Measurements from ENCODE around the gene HSPA12B. TPM values are rescaled to one million over a fixed set of nuclear protein-coding genes. Genes with fewer than 3 reads are reported as not detected.

HSPA12B gene
- total and polyA plus RNA-seq, 2 of the 8 experiments (the other 6 are each of a cell fraction or from before 2014, with no cell fraction given), result 2.2 to 4.3 TPM

DNA sequence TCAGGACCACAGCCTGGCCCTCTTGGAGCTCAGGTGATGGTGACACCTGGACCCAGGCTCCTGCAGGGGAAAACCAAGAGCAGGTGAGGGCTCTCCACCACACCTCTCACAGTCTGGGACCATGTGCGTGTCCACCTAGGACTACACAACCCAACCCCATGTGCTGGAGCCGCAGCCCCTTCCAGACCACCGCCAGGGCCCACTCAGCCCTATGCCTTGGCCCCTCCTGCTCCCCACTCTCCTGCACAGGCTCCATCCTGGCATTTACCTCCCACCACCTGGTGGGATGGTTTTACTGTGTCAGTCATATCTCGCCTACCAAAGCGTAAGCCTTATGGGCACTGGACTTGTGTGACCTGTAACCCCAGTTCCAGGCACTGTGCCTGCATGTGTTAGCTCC, 37.6 kb upstream of the HSPA12B start:
- Histone ChIP-seq H3K9ac (replicated peaks in 1 of 4; ENCODE audit: extremely low read depth in 1 of 4, low read depth in 3 of 4, low read length in 3 of 4) (no peak overlapping the region), H3K36me3 (ENCODE audit: control insufficient read depth in 2 of 4, insufficient read depth in 4 of 4, low read length in 3 of 4) (no peaks in the 10 kb centered on the region), H3K4ac (replicated peaks; ENCODE audit: insufficient read length, low read depth, low read length) (no peak overlapping the region), H3K79me2 (ENCODE audit: control insufficient read depth in 1 of 2, insufficient read depth in 2 of 2, low read length in 2 of 2) (no peaks in the 10 kb centered on the region), H2BK15ac (ENCODE audit: low read length) (no peak overlapping the region), H3K27me3 (replicated peaks in 1 of 4; ENCODE audit: control insufficient read depth in 3 of 4, extremely low read depth in 1 of 4, insufficient read depth in 3 of 4, low read length in 3 of 4) (no peaks in the 10 kb centered on the region), H3K4me3 (ENCODE audit: extremely low read depth in 1 of 4, insufficient read depth in 2 of 4, low read depth in 3 of 4, low read length in 4 of 4) (no peak overlapping the region), H2BK20ac (ENCODE audit: low read length) (no peak overlapping the region), H4K5ac (ENCODE audit: insufficient read length, low read depth, low read length) (no peak overlapping the region), H4K8ac (ENCODE audit: extremely low read depth, insufficient read depth, low read length) (no peak overlapping the region; the same call in 1 of the 2 replicates), H3K56ac (replicated peaks; ENCODE audit: insufficient read length, low read depth, low read length) (no peak overlapping the region), H3K23me2 (ENCODE audit: low read depth, low read length) (no peaks in the 10 kb centered on the region), H2BK120ac (replicated peaks; ENCODE audit: low read depth, low read length) (no peak overlapping the region), H3K23ac (ENCODE audit: insufficient read length) (no peak overlapping the region), H3K4me1 (replicated peaks in 1 of 4; ENCODE audit: control insufficient read depth in 3 of 4, insufficient read depth in 4 of 4, low read length in 3 of 4) (no peaks in the 10 kb centered on the region), H3K79me1 (ENCODE audit: low read depth, low read length) (no peaks in the 10 kb centered on the region), H3K18ac (ENCODE audit: extremely low read depth, low read length) (no peak overlapping the region), H3K9me3 (ENCODE audit: insufficient read depth in 2 of 2, low read depth in 1 of 2, low read length in 1 of 2) (peaks cover 4 to 6% of the 10 kb centered on the region in 2 experiments; a peak in 2 of 4 replicates), H3K4me2 (ENCODE audit: insufficient read depth in 1 of 2, low read depth in 2 of 2, low read length in 2 of 2) (no peak overlapping the region), H4K20me1 (replicated peaks in 1 of 2; ENCODE audit: control insufficient read depth in 1 of 2, insufficient read depth in 2 of 2, low read length in 2 of 2) (no peaks in the 10 kb centered on the region), H2AFZ (ENCODE audit: low read length) (no peak overlapping the region), H4K91ac (replicated peaks; ENCODE audit: insufficient read length, low read length) (no peak overlapping the region), H3K27ac (ENCODE audit: low read depth, low read length) (no peak overlapping the region), H2BK5ac (ENCODE audit: low read depth, low read length) (no peak overlapping the region), H2AK5ac (ENCODE audit: low read depth, low read length) (no peak overlapping the region), H2BK12ac (ENCODE audit: low read depth, low read length) (no peak overlapping the region), H3K14ac (ENCODE audit: insufficient read length) (no peak overlapping the region)
- POLR2A ChIA-PET (ENCODE audit: partially characterized antibody), result interaction anchor here (1.2 kb wide), 1 partner anchor 11 kb away, joined by 3 read pairs; no protein-coding TSS in a partner anchor
- FAIRE-seq, result no peak
- DNase-seq (ENCODE audit: low read depth in 1 of 2, low spot score in 2 of 2), result no peak
- 96% methylated on average over 5 of the region's 5 CpGs; no CpG with 5 or more reads in 1 of the 2 experiments for WGBS, 2 experiments (ENCODE audit: extremely low coverage in 1 of 2, insufficient coverage in 1 of 2, insufficient read length in 1 of 2, insufficient replicate concordance in 2 of 2, low coverage in 1 of 2, low lambda C conversion rate in 2 of 2, missing lambda C conversion rate in 1 of 2)
- TF ChIP-seq RNF2 (IDR thresholded peaks at IDR 0.05; ENCODE audit: borderline replicate concordance, low read depth, low read length, missing control alignments, poor library complexity, severe bottlenecking) (no peak), SIX5 (IDR thresholded peaks at IDR 0.05; ENCODE audit: low read depth, low read length) (no peak), PHF8 (conservative IDR thresholded peaks at IDR 0.05; ENCODE audit: low read depth, low read length) (no peak), ZNF274 (IDR thresholded peaks at IDR 0.05; ENCODE audit: borderline replicate concordance, extremely low read depth, low read length) (no peak), POLR2A (IDR thresholded peaks at IDR 0.05; ENCODE audit: control extremely low read depth in 1 of 2, low read depth in 2 of 2, low read length in 2 of 2) (no peak), TAF7 (optimal IDR thresholded peaks at IDR 0.05; ENCODE audit: borderline replicate concordance, low read depth, low read length) (no peak), MAFK (IDR thresholded peaks at IDR 0.05; ENCODE audit: low read depth, low read length) (no peak), EZH2 (IDR thresholded peaks at IDR 0.05; ENCODE audit: low read depth, low read length, severe bottlenecking) (no peak), KDM1A (IDR thresholded peaks at IDR 0.05; ENCODE audit: borderline replicate concordance, low read length) (no peak)
- TF ChIP-seq, protein P1, sequence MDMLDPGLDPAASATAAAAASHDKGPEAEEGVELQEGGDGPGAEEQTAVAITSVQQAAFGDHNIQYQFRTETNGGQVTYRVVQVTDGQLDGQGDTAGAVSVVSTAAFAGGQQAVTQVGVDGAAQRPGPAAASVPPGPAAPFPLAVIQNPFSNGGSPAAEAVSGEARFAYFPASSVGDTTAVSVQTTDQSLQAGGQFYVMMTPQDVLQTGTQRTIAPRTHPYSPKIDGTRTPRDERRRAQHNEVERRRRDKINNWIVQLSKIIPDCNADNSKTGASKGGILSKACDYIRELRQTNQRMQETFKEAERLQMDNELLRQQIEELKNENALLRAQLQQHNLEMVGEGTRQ (IDR thresholded peaks at IDR 0.05; ENCODE audit: low read length), result no peak
- CTCF ChIA-PET (ENCODE audit: partially characterized antibody), result interaction anchor here (0.5 to 45.1 kb wide), 17 partner anchors 6 to 1142 kb away, joined by 3 to 1432 read pairs (median 4); partner anchors contain the start of genes ADAM33 and SIGLEC1

All from H1 (cell line).